Measurements from ENCODE around the gene REEP2.
A peak's percentile ranks its signal among the peaks of the same experiment; 100 is the strongest.

REEP2 gene

GRCh38 chr5:138448481-138449398 lies 9.9 kb downstream of the REEP2 start:
- DNase-seq = no peak

GRCh38 chr5:138449501-138450239 lies 10.8 kb downstream of the REEP2 start:
- peak; percentile 83 for DNase-seq

- no peak for DNase-seq
Measured at GRCh38 chr5:138450971-138451370, 12.1 kb downstream of the REEP2 start.

- no peak for DNase-seq
Measured at GRCh38 chr5:138452720-138453119, 13.9 kb downstream of the REEP2 start.

- no peak for DNase-seq
Measured at GRCh38 chr5:138453590-138453989, 14.7 kb downstream of the REEP2 start.

GRCh38 chr5:138454121-138454520 lies 15.3 kb downstream of the REEP2 start:
- no peak for DNase-seq

- no peak for DNase-seq
Measured at GRCh38 chr5:138455232-138455930, 16.5 kb downstream of the REEP2 start.

GRCh38 chr5:138457531-138458275 lies 18.8 kb downstream of the REEP2 start:
- no peak for DNase-seq

GRCh38 chr5:138458384-138458783 lies 19.5 kb downstream of the REEP2 start:
- no peak for DNase-seq

GRCh38 chr5:138458856-138459255 lies 20.0 kb downstream of the REEP2 start:
- no peak for DNase-seq

GRCh38 chr5:138459311-138459933 lies 20.6 kb downstream of the REEP2 start:
- peak; percentile 77 for DNase-seq

- no peak for DNase-seq
Measured at GRCh38 chr5:138460032-138460693, 21.3 kb downstream of the REEP2 start.

- DNase-seq = no peak
Measured at GRCh38 chr5:138461343-138462125, 22.7 kb downstream of the REEP2 start.

GRCh38 chr5:138463419-138464007 lies 24.7 kb downstream of the REEP2 start:
- no peak for DNase-seq

- peak; percentile 94 for DNase-seq
Measured at GRCh38 chr5:138464008-138464387, 25.1 kb downstream of the REEP2 start.

GRCh38 chr5:138464388-138465260 lies 25.8 kb downstream of the REEP2 start:
- DNase-seq = peak; percentile 93

- peak; percentile 91 for DNase-seq
Measured at GRCh38 chr5:138465261-138466124, 26.6 kb downstream of the REEP2 start, which contains the start of gene EGR1. TSS of gene EGR1 (plus strand) at chr5:138465479. CDS start at chr5:138465762, 283 bp downstream.

All from stimulated activated CD4-positive, alpha-beta T cell treated with anti-CD3 and anti-CD28 coated beads, Interleukin-4, amount 100 ng/mL, for 1 hour (primary cell).